ENCODE results near the gene GDI1.
"Not testable (repeated sequence)": the region's sequence is repeated elsewhere in the genome, so short reads cannot be mapped to it uniquely, and the experiment has no call there.

Gene GDI1

GRCh38 chrX:154436983-154437752 lies at the start of gene GDI1:
GDI1 (plus strand) TSS chrX:154437154; CDS start chrX:154437255, 101 bp downstream.
- DNase-seq (ENCODE audit: low spot score): no peak

- DNase-seq (ENCODE audit: low spot score): not testable (repeated sequence)
Measured at GRCh38 chrX:154388094-154388493, 48.9 kb upstream of the GDI1 start.

- not testable (repeated sequence) for DNase-seq (ENCODE audit: low spot score)
Measured at GRCh38 chrX:154388649-154389048, 48.3 kb upstream of the GDI1 start.

- not testable (repeated sequence) for DNase-seq (ENCODE audit: low spot score)
Measured at GRCh38 chrX:154389812-154390747, 46.9 kb upstream of the GDI1 start.

GRCh38 chrX:154396363-154396762 lies 40.6 kb upstream of the GDI1 start:
- not testable (repeated sequence) for DNase-seq (ENCODE audit: low spot score)

GRCh38 chrX:154396973-154397887 lies 39.7 kb upstream of the GDI1 start:
- DNase-seq (ENCODE audit: low spot score): peak; percentile 41

- DNase-seq (ENCODE audit: low spot score): peak; percentile 98
Measured at GRCh38 chrX:154397888-154398667, 38.9 kb upstream of the GDI1 start, which contains the start of gene RPL10. RPL10 (plus strand) TSS chrX:154398377; CDS start chrX:154398520, 143 bp downstream.

- peak; percentile 48 for DNase-seq (ENCODE audit: low spot score)
Measured at GRCh38 chrX:154398668-154399526, 38.1 kb upstream of the GDI1 start.

- no peak for DNase-seq (ENCODE audit: low spot score)
Measured at GRCh38 chrX:154399527-154400368, 37.2 kb upstream of the GDI1 start.

GRCh38 chrX:154400369-154400817 lies 36.6 kb upstream of the GDI1 start:
- not testable (repeated sequence) for DNase-seq (ENCODE audit: low spot score)

- DNase-seq (ENCODE audit: low spot score): no peak
Measured at GRCh38 chrX:154401045-154401799, 35.7 kb upstream of the GDI1 start.

GRCh38 chrX:154401918-154402621 lies 34.9 kb upstream of the GDI1 start:
- no peak for DNase-seq (ENCODE audit: low spot score)

- DNase-seq (ENCODE audit: low spot score): no peak
Measured at GRCh38 chrX:154402622-154403127, 34.3 kb upstream of the GDI1 start.

- DNase-seq (ENCODE audit: low spot score): no peak
Measured at GRCh38 chrX:154403192-154403591, 33.8 kb upstream of the GDI1 start.

GRCh38 chrX:154403858-154404257 lies 33.1 kb upstream of the GDI1 start:
- DNase-seq (ENCODE audit: low spot score): no peak

- DNase-seq (ENCODE audit: low spot score): no peak
Measured at GRCh38 chrX:154404625-154405192, 32.2 kb upstream of the GDI1 start.
